Retina (tissue), 1 donor: ENCODE results near the gene PPTC7.
"Not testable (repeated sequence)": the region's sequence is repeated elsewhere in the genome, so short reads cannot be mapped to it uniquely, and the experiment has no call there.

ENCODE experiments used
- DNase-seq: peaks from one replicate; pipeline ENCODE4 v3.0.0-alpha.2; 2016

The PPTC7 gene

GRCh38 chr12:110532644-110533043 is 50.5 kb downstream of the PPTC7 start:
- DNase-seq, result no peak

- no peak for DNase-seq
Observed at GRCh38 chr12:110531741-110532333, 51.3 kb downstream of the PPTC7 start.

- DNase-seq, result no peak
Observed at GRCh38 chr12:110530511-110530910, 52.6 kb downstream of the PPTC7 start.

GRCh38 chr12:110528277-110528839 is 54.8 kb downstream of the PPTC7 start:
- DNase-seq, result no peak

GRCh38 chr12:110520876-110521712 is 62.0 kb downstream of the PPTC7 start:
- not testable (repeated sequence) for DNase-seq

GRCh38 chr12:110518014-110518413 is 65.1 kb downstream of the PPTC7 start:
- not testable (repeated sequence) for DNase-seq

- DNase-seq, result no peak
Observed at GRCh38 chr12:110516995-110517394, 66.1 kb downstream of the PPTC7 start.

GRCh38 chr12:110514363-110514762 is 68.8 kb downstream of the PPTC7 start:
- no peak for DNase-seq

- no peak for DNase-seq
Observed at GRCh38 chr12:110513842-110514241, 69.3 kb downstream of the PPTC7 start.

- DNase-seq, result no peak
Observed at GRCh38 chr12:110508071-110508586, 75.0 kb downstream of the PPTC7 start.

- no peak for DNase-seq
Observed at GRCh38 chr12:110505332-110505731, 77.8 kb downstream of the PPTC7 start.

- no peak for DNase-seq
Observed at GRCh38 chr12:110503432-110503831, 79.7 kb downstream of the PPTC7 start.

GRCh38 chr12:110501752-110502738 is 81.1 kb downstream of the PPTC7 start, which contains the start of the genes RAD9B and VPS29:
Gene RAD9B (plus strand): TSS chr12:110502331. CDS start chr12:110502338, 7 bp downstream.
Gene VPS29 (minus strand): TSS chr12:110502111. CDS start chr12:110502051, 60 bp downstream.
- peak; percentile 99 for DNase-seq

GRCh38 chr12:110501399-110501751 is 81.7 kb downstream of the PPTC7 start:
- no peak for DNase-seq

GRCh38 chr12:110498984-110499706 is 84.0 kb downstream of the PPTC7 start:
- no peak for DNase-seq
